SK-N-SH treated with all-trans-retinoic acid at 6 μM for 48 hours (cell line): ENCODE results near the gene CD8B.

Experiments
- ATAC-seq: fragments of 200-7000 bp; cut with Tn5 transposase; 3 replicates; pipeline ENCODE4 v1.9.1; 2020; ENCODE audit warnings: mild to moderate bottlenecking, moderate library complexity
- ARNTL ChIP-seq: fragments of 450-650 bp; formaldehyde crosslinking; IDR thresholded peaks from 2 replicates; pipeline ENCODE4 v1.5.0; 2020; ENCODE audit warnings: low read depth, mild to moderate bottlenecking, moderate library complexity, borderline replicate concordance
- BACH2 ChIP-seq: fragments of 250-450 bp; sonication (Bioruptor Pico); IDR thresholded peaks from 2 replicates; pipeline ENCODE4 v1.9.0; 2021; ENCODE audit warnings: mild to moderate bottlenecking, borderline replicate concordance
- CREB5 ChIP-seq: fragments of 250-450 bp; sonication (Bioruptor Pico); IDR thresholded peaks from 2 replicates; pipeline ENCODE4 v1.5.1; 2020; ENCODE audit warnings: low read depth, mild to moderate bottlenecking, moderate library complexity
- CSDC2 ChIP-seq: fragments of 250-450 bp; sonication (Bioruptor Pico); IDR thresholded peaks from 2 replicates; pipeline ENCODE4 v1.5.0; 2020; ENCODE audit warnings: mild to moderate bottlenecking, moderate library complexity
- ESRRG ChIP-seq: fragments of 250-450 bp; sonication (Bioruptor Pico); IDR thresholded peaks from 2 replicates; pipeline ENCODE4 v1.6.1; 2021; ENCODE audit warnings: mild to moderate bottlenecking
- GLIS3 ChIP-seq: fragments of 250-450 bp; sonication (Bioruptor Pico); IDR thresholded peaks from 2 replicates; pipeline ENCODE4 v1.5.0; 2020; ENCODE audit warnings: mild to moderate bottlenecking, moderate library complexity
- ISL1 ChIP-seq: fragments of 250-450 bp; sonication (Bioruptor Pico); IDR thresholded peaks from 2 replicates; pipeline ENCODE4 v2.1.2; 2022; ENCODE audit warnings: mild to moderate bottlenecking, moderate library complexity
- OSR1 ChIP-seq: fragments of 250-450 bp; sonication (Bioruptor Pico); IDR thresholded peaks from 2 replicates; pipeline ENCODE4 v1.8.0; 2022; ENCODE audit warnings: moderate library complexity, mild to moderate bottlenecking, inconsistent platforms
- PPARA ChIP-seq: fragments of 250-450 bp; sonication (Bioruptor Pico); IDR thresholded peaks from 2 replicates; pipeline ENCODE4 v1.5.0; 2020; ENCODE audit warnings: mild to moderate bottlenecking, borderline replicate concordance
- RARB ChIP-seq: fragments of 250-450 bp; sonication (Bioruptor Pico); IDR thresholded peaks from 2 replicates; pipeline ENCODE4 v1.8.0; 2021; ENCODE audit warnings: mild to moderate bottlenecking, moderate library complexity
- TCF4 ChIP-seq: fragments of 250-450 bp; sonication (Bioruptor Pico); IDR thresholded peaks from 2 replicates; pipeline ENCODE4 v1.8.0; 2021; ENCODE audit warnings: mild to moderate bottlenecking, moderate library complexity, borderline replicate concordance
- ZC3H10 ChIP-seq: fragments of 250-450 bp; sonication (Bioruptor Pico); IDR thresholded peaks from 2 replicates; pipeline ENCODE4 v1.5.1; 2021; ENCODE audit warnings: mild to moderate bottlenecking, moderate library complexity
- ZFP3 ChIP-seq: fragments of 250-450 bp; sonication (Bioruptor Pico); IDR thresholded peaks from 2 replicates; pipeline ENCODE4 v1.5.0; 2020; ENCODE audit warnings: mild to moderate bottlenecking, moderate library complexity
- ZNF565 ChIP-seq: fragments of 450-650 bp; formaldehyde crosslinking; conservative IDR thresholded peaks from 2 replicates; pipeline ENCODE4 v1.5.0; 2020; ENCODE audit warnings: low read depth, mild to moderate bottlenecking, moderate library complexity
- ZNF70 ChIP-seq: fragments of 450-650 bp; formaldehyde crosslinking; IDR thresholded peaks from 2 replicates; pipeline ENCODE4 v1.5.0; 2020; ENCODE audit warnings: mild to moderate bottlenecking, moderate library complexity
- ZNF8 ChIP-seq: fragments of 450-650 bp; formaldehyde crosslinking; IDR thresholded peaks from 2 replicates; pipeline ENCODE4 v1.5.0; 2020; ENCODE audit warnings: mild to moderate bottlenecking, moderate library complexity
- TF ChIP-seq, protein P1 (sequence below): fragments of 250-450 bp; sonication (Bioruptor Pico); IDR thresholded peaks from 2 replicates; pipeline ENCODE4 v1.5.0; 2020; ENCODE audit warnings: mild to moderate bottlenecking, moderate library complexity
- TF ChIP-seq, protein P2 (sequence below): fragments of 250-450 bp; sonication (Bioruptor Pico); IDR thresholded peaks from 2 replicates; pipeline ENCODE4 v1.5.1; 2021; ENCODE audit warnings: mild to moderate bottlenecking, moderate library complexity
- TF ChIP-seq, protein P3 (sequence below): fragments of 250-450 bp; sonication (Bioruptor Pico); IDR thresholded peaks from 2 replicates; pipeline ENCODE4 v1.8.0; 2020; ENCODE audit warnings: mild to moderate bottlenecking, moderate library complexity, borderline replicate concordance

CD8B gene

GRCh38 chr2:86781363-86781762 is 80.3 kb downstream of the CD8B start:
- no peak for ATAC-seq
- TF ChIP-seq, protein P1, sequence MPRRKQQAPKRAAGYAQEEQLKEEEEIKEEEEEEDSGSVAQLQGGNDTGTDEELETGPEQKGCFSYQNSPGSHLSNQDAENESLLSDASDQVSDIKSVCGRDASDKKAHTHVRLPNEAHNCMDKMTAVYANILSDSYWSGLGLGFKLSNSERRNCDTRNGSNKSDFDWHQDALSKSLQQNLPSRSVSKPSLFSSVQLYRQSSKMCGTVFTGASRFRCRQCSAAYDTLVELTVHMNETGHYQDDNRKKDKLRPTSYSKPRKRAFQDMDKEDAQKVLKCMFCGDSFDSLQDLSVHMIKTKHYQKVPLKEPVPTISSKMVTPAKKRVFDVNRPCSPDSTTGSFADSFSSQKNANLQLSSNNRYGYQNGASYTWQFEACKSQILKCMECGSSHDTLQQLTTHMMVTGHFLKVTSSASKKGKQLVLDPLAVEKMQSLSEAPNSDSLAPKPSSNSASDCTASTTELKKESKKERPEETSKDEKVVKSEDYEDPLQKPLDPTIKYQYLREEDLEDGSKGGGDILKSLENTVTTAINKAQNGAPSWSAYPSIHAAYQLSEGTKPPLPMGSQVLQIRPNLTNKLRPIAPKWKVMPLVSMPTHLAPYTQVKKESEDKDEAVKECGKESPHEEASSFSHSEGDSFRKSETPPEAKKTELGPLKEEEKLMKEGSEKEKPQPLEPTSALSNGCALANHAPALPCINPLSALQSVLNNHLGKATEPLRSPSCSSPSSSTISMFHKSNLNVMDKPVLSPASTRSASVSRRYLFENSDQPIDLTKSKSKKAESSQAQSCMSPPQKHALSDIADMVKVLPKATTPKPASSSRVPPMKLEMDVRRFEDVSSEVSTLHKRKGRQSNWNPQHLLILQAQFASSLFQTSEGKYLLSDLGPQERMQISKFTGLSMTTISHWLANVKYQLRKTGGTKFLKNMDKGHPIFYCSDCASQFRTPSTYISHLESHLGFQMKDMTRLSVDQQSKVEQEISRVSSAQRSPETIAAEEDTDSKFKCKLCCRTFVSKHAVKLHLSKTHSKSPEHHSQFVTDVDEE = no peak
- TF ChIP-seq ZFP3 (CRISPR knock-in tag) (no peak), GLIS3 (CRISPR knock-in tag) (no peak), ZC3H10 (no peak)
- TF ChIP-seq, all 23 proteins: peak for 0

GRCh38 chr2:86779971-86780370 is 81.7 kb downstream of the CD8B start:
- ATAC-seq = no peak
- TF ChIP-seq, protein P2, sequence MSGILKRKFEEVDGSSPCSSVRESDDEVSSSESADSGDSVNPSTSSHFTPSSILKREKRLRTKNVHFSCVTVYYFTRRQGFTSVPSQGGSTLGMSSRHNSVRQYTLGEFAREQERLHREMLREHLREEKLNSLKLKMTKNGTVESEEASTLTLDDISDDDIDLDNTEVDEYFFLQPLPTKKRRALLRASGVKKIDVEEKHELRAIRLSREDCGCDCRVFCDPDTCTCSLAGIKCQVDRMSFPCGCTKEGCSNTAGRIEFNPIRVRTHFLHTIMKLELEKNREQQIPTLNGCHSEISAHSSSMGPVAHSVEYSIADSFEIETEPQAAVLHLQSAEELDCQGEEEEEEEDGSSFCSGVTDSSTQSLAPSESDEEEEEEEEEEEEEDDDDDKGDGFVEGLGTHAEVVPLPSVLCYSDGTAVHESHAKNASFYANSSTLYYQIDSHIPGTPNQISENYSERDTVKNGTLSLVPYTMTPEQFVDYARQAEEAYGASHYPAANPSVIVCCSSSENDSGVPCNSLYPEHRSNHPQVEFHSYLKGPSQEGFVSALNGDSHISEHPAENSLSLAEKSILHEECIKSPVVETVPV (CRISPR knock-in tag) = no peak
- no peak for TF ChIP-seq ZFP3 (CRISPR knock-in tag)
- TF ChIP-seq PPARA (CRISPR knock-in tag) = no peak
- no peak for TF ChIP-seq BACH2
- TF ChIP-seq CREB5 (CRISPR knock-in tag) = no peak
- no peak for TF ChIP-seq ZNF70 (CRISPR knock-in tag)
- TF ChIP-seq ESRRG (CRISPR knock-in tag) = no peak
- no peak for TF ChIP-seq OSR1
- TF ChIP-seq CSDC2 (CRISPR knock-in tag) = no peak

DNA sequence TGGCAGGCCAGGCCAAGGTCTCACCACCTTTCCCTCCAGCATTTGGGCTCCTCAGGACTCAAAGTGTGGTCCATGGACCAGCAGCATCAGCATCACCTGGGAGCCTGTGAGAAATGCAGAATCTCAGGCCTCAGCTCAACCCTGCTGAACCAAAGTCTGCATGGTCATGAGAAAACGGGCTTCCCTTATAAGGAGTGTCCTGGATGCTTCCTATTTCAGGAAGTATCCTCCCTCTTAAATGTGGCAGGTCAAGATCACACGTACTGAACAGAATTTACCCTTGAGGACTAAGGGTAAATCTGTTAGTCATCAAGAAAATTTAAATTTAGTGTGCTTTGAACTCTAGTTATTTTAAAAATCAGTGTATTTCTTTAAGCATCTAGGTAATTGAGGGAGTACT is 82.7 kb downstream of the CD8B start:
- no peak for ATAC-seq
- TF ChIP-seq ISL1 (no peak), PPARA (CRISPR knock-in tag) (no peak), OSR1 (no peak)
- TF ChIP-seq, protein P3, sequence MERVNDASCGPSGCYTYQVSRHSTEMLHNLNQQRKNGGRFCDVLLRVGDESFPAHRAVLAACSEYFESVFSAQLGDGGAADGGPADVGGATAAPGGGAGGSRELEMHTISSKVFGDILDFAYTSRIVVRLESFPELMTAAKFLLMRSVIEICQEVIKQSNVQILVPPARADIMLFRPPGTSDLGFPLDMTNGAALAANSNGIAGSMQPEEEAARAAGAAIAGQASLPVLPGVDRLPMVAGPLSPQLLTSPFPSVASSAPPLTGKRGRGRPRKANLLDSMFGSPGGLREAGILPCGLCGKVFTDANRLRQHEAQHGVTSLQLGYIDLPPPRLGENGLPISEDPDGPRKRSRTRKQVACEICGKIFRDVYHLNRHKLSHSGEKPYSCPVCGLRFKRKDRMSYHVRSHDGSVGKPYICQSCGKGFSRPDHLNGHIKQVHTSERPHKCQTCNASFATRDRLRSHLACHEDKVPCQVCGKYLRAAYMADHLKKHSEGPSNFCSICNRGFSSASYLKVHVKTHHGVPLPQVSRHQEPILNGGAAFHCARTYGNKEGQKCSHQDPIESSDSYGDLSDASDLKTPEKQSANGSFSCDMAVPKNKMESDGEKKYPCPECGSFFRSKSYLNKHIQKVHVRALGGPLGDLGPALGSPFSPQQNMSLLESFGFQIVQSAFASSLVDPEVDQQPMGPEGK (CRISPR knock-in tag) = no peak
- TF ChIP-seq, protein P2 (CRISPR knock-in tag) = no peak

DNA sequence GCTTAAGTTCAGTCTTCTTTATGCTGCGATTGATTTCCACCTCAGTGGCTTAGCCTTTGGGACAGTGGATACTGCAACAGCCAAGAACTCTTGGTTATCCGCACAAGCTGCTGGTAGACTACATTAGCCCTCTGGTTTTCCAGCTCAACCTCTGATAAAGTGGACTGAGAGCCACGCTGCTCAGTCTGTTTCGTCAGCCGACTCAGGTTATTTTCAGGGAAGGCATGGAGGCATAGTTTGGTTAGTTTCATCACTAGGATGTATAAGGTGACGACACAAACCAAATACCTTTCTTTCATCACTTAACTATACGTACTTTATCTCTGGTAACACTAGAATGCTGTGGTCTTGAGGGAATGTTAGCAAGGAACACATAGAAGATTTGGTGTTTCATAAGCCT is 85.2 kb downstream of the CD8B start:
- ATAC-seq = no peak
- TF ChIP-seq ZC3H10 = no peak
- TF ChIP-seq CSDC2 (CRISPR knock-in tag) = no peak
- TF ChIP-seq, protein P3 (CRISPR knock-in tag) = no peak
- no peak for TF ChIP-seq RARB (CRISPR knock-in tag)
- TF ChIP-seq OSR1 = no peak
- TF ChIP-seq, protein P1 = no peak
- TF ChIP-seq GLIS3 (CRISPR knock-in tag) = no peak
- TF ChIP-seq, protein P2 (CRISPR knock-in tag) = no peak
- no peak for TF ChIP-seq ZNF8
- no peak for TF ChIP-seq ZNF565 (CRISPR knock-in tag)
- TF ChIP-seq ESRRG (CRISPR knock-in tag) = no peak
- no peak for TF ChIP-seq ARNTL (CRISPR knock-in tag)
- no peak for TF ChIP-seq PPARA (CRISPR knock-in tag)
- TF ChIP-seq TCF4 (CRISPR knock-in tag) = no peak
